Upper lobe of left lung (tissue), 6 donors: ENCODE measurements around the gene BTAF1. TPM values are rescaled to one million over a fixed set of nuclear protein-coding genes. Genes with fewer than 3 reads are reported as not detected.

Source experiments
- ATAC-seq, 2 donors: fragments of 200-7000 bp; cut with Tn5 transposase; one replicate each; pipeline ENCODE4 v1.9.1; 2022; ENCODE audit warnings: mild to moderate bottlenecking in 2 of 2, moderate library complexity in 2 of 2; ENCODE audit not compliant: low FRiP score in 2 of 2
- DNase-seq, 2 donors: peaks; one replicate each; pipeline ENCODE4 v3.0.0-alpha.2; 2019 to 2020
- H3K27ac ChIP-seq, 4 donors: fragments of 200-600 bp; sonication (generic); one replicate each; pipeline ENCODE4 v1.5.1; 2016 to 2019
- H3K27me3 ChIP-seq, 4 donors: fragments of 200-600 bp; sonication (generic); one replicate each; pipeline ENCODE4 v1.5.1; 2017 to 2019
- H3K36me3 ChIP-seq, 4 donors: fragments of 200-600 bp; sonication (generic); one replicate each; pipeline ENCODE4 v1.5.1; 2016 to 2019
- H3K4me1 ChIP-seq, 4 donors: fragments of 200-600 bp; sonication (generic); one replicate each; pipeline ENCODE4 v1.5.1; 2018 to 2019
- H3K4me3 ChIP-seq, 4 donors: fragments of 200-600 bp; sonication (generic); one replicate each; pipeline ENCODE4 v1.5.1; 2017 to 2019; ENCODE audit warnings: mild to moderate bottlenecking in 2 of 4, moderate library complexity in 1 of 4
- H3K9me3 ChIP-seq, 4 donors: fragments of 200-600 bp; sonication (generic); one replicate each; pipeline ENCODE4 v1.5.1; 2018 to 2019
- CTCF ChIP-seq, 6 experiments: fragments of 450-650 bp in 4 of 6; fragments of 200-600 bp in 2 of 6; sonication (generic) in 2 of 6; IDR thresholded peaks; one replicate each; pipeline ENCODE4 v1.5.1; 2016 to 2019; ENCODE audit warnings: antibody characterized with exemption in 6 of 6
- EP300 ChIP-seq, 4 donors: sonication (generic); formaldehyde crosslinking; IDR thresholded peaks; one replicate each; pipeline ENCODE4 v1.5.1; 2017; ENCODE audit warnings: antibody characterized with exemption in 4 of 4, control low read depth in 2 of 4
- POLR2A ChIP-seq, 4 donors: fragments of 450-650 bp; IDR thresholded peaks; one replicate each; pipeline ENCODE4 v1.5.1; 2016 to 2017; ENCODE audit warnings: antibody characterized with exemption in 4 of 4, mild to moderate bottlenecking in 2 of 4
- POLR2AphosphoS5 ChIP-seq, 2 donors: sonication (generic); formaldehyde crosslinking; IDR thresholded peaks; one replicate each; pipeline ENCODE4 v1.5.1; 2017; ENCODE audit warnings: antibody characterized with exemption in 2 of 2
- WGBS, 2 donors: methylation state at CpG; one replicate each; pipeline ENCODE4 v1.1.5; 2017 to 2018; 5-methylcytosine and 5-hydroxymethylcytosine counted together
- total RNA-seq, 6 donors: library from RNA; depleted of rRNA in 4 of 6; stranded (reverse); fragments of >200 nt in 4 of 6; gene quantifications; one replicate each; pipeline versions ENCODE4 v1.1.0 to v1.2.1, GENCODE V29; 2016 to 2021
- donor health status: DM: no; HTN: no; CAD: no; lungs with moderate emphysema.
- donor health status: DM: no; HTN: yes; CAD: no; lungs with severe emphysema.

The BTAF1 gene
- total RNA-seq, 6 donors from 2014 or later = 22.0 to 68.1 (median 32.9) TPM

GRCh38 chr10:92042541-92042940 lies 119.0 kb downstream of the BTAF1 start:
- Histone ChIP-seq H3K4me3 (no peak overlapping the region), H3K36me3 (no peaks in the 10 kb centered on the region), H3K27me3 (no peaks in the 10 kb centered on the region), H3K9me3 (no peaks in the 10 kb centered on the region), H3K4me1 (no peaks in the 10 kb centered on the region), H3K27ac (no peak overlapping the region)
- TF ChIP-seq CTCF (IDR thresholded peaks at IDR 0.05) = no peak
- no peak for TF ChIP-seq POLR2A (IDR thresholded peaks at IDR 0.05)
- TF ChIP-seq EP300 (IDR thresholded peaks at IDR 0.05) = no peak
- no peak for TF ChIP-seq POLR2AphosphoS5 (IDR thresholded peaks at IDR 0.05)
- ATAC-seq (no peak), DNase-seq (no peak)
- 81 to 89% methylated on average over 5 of the region's 5 CpGs for WGBS, 2 donors

DNA sequence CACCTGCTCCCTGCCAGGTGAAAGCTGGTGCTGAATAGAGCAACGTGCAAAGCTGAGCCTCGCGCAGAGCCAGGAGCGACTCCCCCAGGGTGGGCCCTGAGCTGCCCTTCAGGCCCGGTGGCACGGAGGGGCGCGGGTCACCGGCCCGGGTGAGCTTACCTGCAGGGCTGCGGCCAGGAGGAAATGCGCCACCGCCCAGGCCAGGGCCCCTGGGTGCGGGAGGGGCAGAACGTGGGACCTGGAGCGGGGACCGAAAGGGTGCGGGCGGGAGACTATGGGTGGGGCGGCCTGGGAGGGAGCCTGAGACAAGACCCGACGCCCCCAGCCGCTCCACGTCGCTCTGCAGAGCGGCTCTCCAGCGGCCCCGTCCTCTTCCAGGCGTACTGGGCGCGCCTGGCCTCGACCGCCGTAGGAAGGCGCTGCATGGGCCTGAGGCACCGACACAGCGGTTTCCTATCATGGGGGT lies 122.1 kb downstream of the BTAF1 start:
- peak; percentile 24 to 46 for ATAC-seq
- TF ChIP-seq POLR2A (IDR thresholded peaks at IDR 0.05) (no peak), POLR2AphosphoS5 (IDR thresholded peaks at IDR 0.05) (no peak), CTCF (IDR thresholded peaks at IDR 0.05) (no peak), EP300 (IDR thresholded peaks at IDR 0.05) (no peak)
- Histone ChIP-seq H3K9me3 (no peaks in the 10 kb centered on the region), H3K27ac (no peak overlapping the region), H3K4me1 (no peaks in the 10 kb centered on the region), H3K36me3 (no peaks in the 10 kb centered on the region), H3K4me3 (no peak overlapping the region), H3K27me3 (no peaks in the 10 kb centered on the region)
- peak in 1 of 2 donors; percentile 81 for DNase-seq
- WGBS, 2 donors = 64% methylated on average over 34 of the region's 37 CpGs; no CpG with 5 or more reads in 1 of the 2 donors

GRCh38 chr10:92047215-92047614 lies 123.6 kb downstream of the BTAF1 start:
- no peak overlapping the region for H3K27ac ChIP-seq
- H3K4me3 ChIP-seq = no peak overlapping the region
- H3K4me1 ChIP-seq = no peaks in the 10 kb centered on the region
- no peak for DNase-seq
- no peaks in the 10 kb centered on the region for H3K27me3 ChIP-seq
- no peak for TF ChIP-seq CTCF (IDR thresholded peaks at IDR 0.05)
- no peak for TF ChIP-seq POLR2AphosphoS5 (IDR thresholded peaks at IDR 0.05)
- TF ChIP-seq EP300 (IDR thresholded peaks at IDR 0.05) = no peak
- TF ChIP-seq POLR2A (IDR thresholded peaks at IDR 0.05) = no peak
- H3K36me3 ChIP-seq = peaks cover 0 to 8% (median 3%) of the 10 kb centered on the region in 4 donors
- no peak for ATAC-seq
- H3K9me3 ChIP-seq = no peaks in the 10 kb centered on the region

GRCh38 chr10:92052088-92052487 lies 128.5 kb downstream of the BTAF1 start:
- TF ChIP-seq EP300 (IDR thresholded peaks at IDR 0.05) (no peak), CTCF (IDR thresholded peaks at IDR 0.05) (no peak), POLR2A (IDR thresholded peaks at IDR 0.05) (no peak), POLR2AphosphoS5 (IDR thresholded peaks at IDR 0.05) (no peak)
- WGBS, 2 donors = 72 to 82% methylated on average over 18 of the region's 18 CpGs
- H3K36me3 ChIP-seq = peaks cover 0 to 17% (median 5%) of the 10 kb centered on the region in 4 donors
- DNase-seq (peak; percentile 76 to 87), ATAC-seq (peak in 1 of 2 donors; percentile 63)
- H3K9me3 ChIP-seq = no peaks in the 10 kb centered on the region
- H3K4me3 ChIP-seq = no peak overlapping the region
- H3K27ac ChIP-seq = no peak overlapping the region
- H3K4me1 ChIP-seq = no peaks in the 10 kb centered on the region
- H3K27me3 ChIP-seq = no peaks in the 10 kb centered on the region

DNA sequence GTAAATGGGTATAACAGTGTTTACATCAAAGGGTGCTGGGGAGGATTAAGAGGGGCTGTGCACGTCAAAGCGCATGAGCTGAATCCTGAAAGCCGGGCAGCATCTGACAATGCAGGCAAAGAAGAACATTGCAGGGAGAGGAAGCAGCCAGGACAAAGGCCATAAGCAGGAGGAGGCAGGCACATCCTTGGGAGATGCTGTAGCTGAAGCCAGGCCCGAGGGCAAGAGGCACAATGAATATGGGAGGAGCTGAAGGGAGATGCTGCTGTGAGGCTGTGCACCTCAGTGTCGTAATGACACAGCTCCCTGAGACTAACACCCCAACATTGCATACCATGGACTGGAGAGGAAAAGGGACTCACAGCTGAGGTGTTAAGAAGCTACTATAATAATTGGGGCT lies 129.2 kb downstream of the BTAF1 start:
- no peak for DNase-seq
- peaks cover 0 to 18% (median 5%) of the 10 kb centered on the region in 4 donors for H3K36me3 ChIP-seq
- no peak for ATAC-seq
- H3K27ac ChIP-seq = no peak overlapping the region
- no peaks in the 10 kb centered on the region for H3K27me3 ChIP-seq
- H3K9me3 ChIP-seq = no peaks in the 10 kb centered on the region
- H3K4me3 ChIP-seq = no peak overlapping the region
- WGBS, 2 donors = 84 to 86% methylated on average over 5 of the region's 5 CpGs
- H3K4me1 ChIP-seq = no peaks in the 10 kb centered on the region
- TF ChIP-seq POLR2AphosphoS5 (IDR thresholded peaks at IDR 0.05) (no peak), EP300 (IDR thresholded peaks at IDR 0.05) (no peak)
